COLO829 (cell line): ENCODE data around the gene STARD5.
"Not testable (repeated sequence)": the region's sequence is repeated elsewhere in the genome, so short reads cannot be mapped to it uniquely, and the experiment has no call there.

Experiments
- DNase-seq: peaks from one replicate; pipeline ENCODE4 v3.0.0; 2012; ENCODE audit warnings: low spot score

Gene STARD5

GRCh38 chr15:81337241-81337640, 13.3 kb upstream of the STARD5 start:
- no peak for DNase-seq

- no peak for DNase-seq
Observed at GRCh38 chr15:81336568-81336967, 12.6 kb upstream of the STARD5 start.

- no peak for DNase-seq
Observed at GRCh38 chr15:81335631-81336030, 11.7 kb upstream of the STARD5 start.

GRCh38 chr15:81334768-81335435, 11.0 kb upstream of the STARD5 start:
- no peak for DNase-seq

- DNase-seq = no peak
Observed at GRCh38 chr15:81333363-81333762, 9.4 kb upstream of the STARD5 start.

- no peak for DNase-seq
Observed at GRCh38 chr15:81332326-81332725, 8.4 kb upstream of the STARD5 start.

GRCh38 chr15:81331600-81331999, 7.7 kb upstream of the STARD5 start:
- no peak for DNase-seq

- not testable (repeated sequence) for DNase-seq
Observed at GRCh38 chr15:81331141-81331540, 7.2 kb upstream of the STARD5 start.

- DNase-seq = no peak
Observed at GRCh38 chr15:81330366-81331090, 6.6 kb upstream of the STARD5 start.

GRCh38 chr15:81329446-81329845, 5.5 kb upstream of the STARD5 start:
- DNase-seq = no peak

GRCh38 chr15:81327516-81327915, 3.6 kb upstream of the STARD5 start:
- no peak for DNase-seq

GRCh38 chr15:81326466-81327212, 2.7 kb upstream of the STARD5 start:
- no peak for DNase-seq

GRCh38 chr15:81323559-81323943, 390 bp downstream of the STARD5 start:
- no peak for DNase-seq

GRCh38 chr15:81322676-81323253, 1.2 kb downstream of the STARD5 start:
- no peak for DNase-seq

- no peak for DNase-seq
Observed at GRCh38 chr15:81321667-81322066, 2.3 kb downstream of the STARD5 start.

- DNase-seq = no peak
Observed at GRCh38 chr15:81317642-81318017, 6.3 kb downstream of the STARD5 start.

GRCh38 chr15:81316267-81316666, 7.7 kb downstream of the STARD5 start:
- no peak for DNase-seq

GRCh38 chr15:81315452-81316175, 8.3 kb downstream of the STARD5 start:
- DNase-seq = no peak

- DNase-seq = no peak
Observed at GRCh38 chr15:81314378-81314777, 9.6 kb downstream of the STARD5 start.

GRCh38 chr15:81313686-81314085, 10.3 kb downstream of the STARD5 start:
- DNase-seq = no peak

- DNase-seq = no peak
Observed at GRCh38 chr15:81312790-81313543, 11.0 kb downstream of the STARD5 start.
